ENCODE measurements around the gene PSG11.
"Not testable (repeated sequence)": the region's sequence is repeated elsewhere in the genome, so short reads cannot be mapped to it uniquely, and the experiment has no call there.

DNA sequence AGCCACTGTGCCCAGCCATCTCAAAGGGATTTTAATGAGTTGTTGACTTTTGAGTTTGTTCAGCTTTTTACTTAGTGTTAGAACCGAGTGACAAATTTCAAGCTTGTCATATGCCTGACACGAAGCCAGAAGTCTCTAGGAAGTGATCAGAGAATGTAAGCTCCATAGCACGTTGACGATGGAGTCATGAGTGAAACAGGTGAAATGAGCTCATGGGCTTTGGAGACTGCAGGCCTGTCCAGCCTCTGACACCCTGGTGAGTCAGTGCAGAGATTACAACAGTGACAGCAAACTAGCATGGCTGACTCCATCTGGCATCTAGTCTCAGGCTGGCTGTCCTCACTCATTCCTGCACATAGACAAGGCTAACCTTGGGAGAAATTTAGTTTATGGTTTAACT, 4.6 kb downstream of the PSG11 start:
- TF ChIP-seq, protein P1, sequence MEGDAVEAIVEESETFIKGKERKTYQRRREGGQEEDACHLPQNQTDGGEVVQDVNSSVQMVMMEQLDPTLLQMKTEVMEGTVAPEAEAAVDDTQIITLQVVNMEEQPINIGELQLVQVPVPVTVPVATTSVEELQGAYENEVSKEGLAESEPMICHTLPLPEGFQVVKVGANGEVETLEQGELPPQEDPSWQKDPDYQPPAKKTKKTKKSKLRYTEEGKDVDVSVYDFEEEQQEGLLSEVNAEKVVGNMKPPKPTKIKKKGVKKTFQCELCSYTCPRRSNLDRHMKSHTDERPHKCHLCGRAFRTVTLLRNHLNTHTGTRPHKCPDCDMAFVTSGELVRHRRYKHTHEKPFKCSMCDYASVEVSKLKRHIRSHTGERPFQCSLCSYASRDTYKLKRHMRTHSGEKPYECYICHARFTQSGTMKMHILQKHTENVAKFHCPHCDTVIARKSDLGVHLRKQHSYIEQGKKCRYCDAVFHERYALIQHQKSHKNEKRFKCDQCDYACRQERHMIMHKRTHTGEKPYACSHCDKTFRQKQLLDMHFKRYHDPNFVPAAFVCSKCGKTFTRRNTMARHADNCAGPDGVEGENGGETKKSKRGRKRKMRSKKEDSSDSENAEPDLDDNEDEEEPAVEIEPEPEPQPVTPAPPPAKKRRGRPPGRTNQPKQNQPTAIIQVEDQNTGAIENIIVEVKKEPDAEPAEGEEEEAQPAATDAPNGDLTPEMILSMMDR (IDR thresholded peaks at IDR 0.05 in 2 of 3, conservative IDR thresholded peaks at IDR 0.05 in 1 of 3; ENCODE audit: borderline replicate concordance in 1 of 3, insufficient read depth in 1 of 3, low read depth in 2 of 3, low read length in 2 of 3): not testable (repeated sequence)
- not testable (repeated sequence) for TF ChIP-seq RAD21 (IDR thresholded peaks at IDR 0.05; ENCODE audit: low read depth); EZH2phosphoT487 (IDR thresholded peaks at IDR 0.05; ENCODE audit: borderline replicate concordance); POLR2A (IDR thresholded peaks at IDR 0.05; ENCODE audit: borderline replicate concordance, extremely low read depth, insufficient read depth, insufficient read length); EGR1 (IDR thresholded peaks at IDR 0.05; ENCODE audit: low read depth); POLR2AphosphoS5 (IDR thresholded peaks at IDR 0.05; ENCODE audit: low read depth, low read length); SRF (IDR thresholded peaks at IDR 0.05; ENCODE audit: low read depth); ZNF274 (IDR thresholded peaks at IDR 0.05; ENCODE audit: low read depth, low read length); YY1 (IDR thresholded peaks at IDR 0.05; ENCODE audit: extremely low read depth, insufficient replicate concordance, low read depth, low read length); EZH2 (IDR thresholded peaks at IDR 0.05)
- TF ChIP-seq, protein P2, sequence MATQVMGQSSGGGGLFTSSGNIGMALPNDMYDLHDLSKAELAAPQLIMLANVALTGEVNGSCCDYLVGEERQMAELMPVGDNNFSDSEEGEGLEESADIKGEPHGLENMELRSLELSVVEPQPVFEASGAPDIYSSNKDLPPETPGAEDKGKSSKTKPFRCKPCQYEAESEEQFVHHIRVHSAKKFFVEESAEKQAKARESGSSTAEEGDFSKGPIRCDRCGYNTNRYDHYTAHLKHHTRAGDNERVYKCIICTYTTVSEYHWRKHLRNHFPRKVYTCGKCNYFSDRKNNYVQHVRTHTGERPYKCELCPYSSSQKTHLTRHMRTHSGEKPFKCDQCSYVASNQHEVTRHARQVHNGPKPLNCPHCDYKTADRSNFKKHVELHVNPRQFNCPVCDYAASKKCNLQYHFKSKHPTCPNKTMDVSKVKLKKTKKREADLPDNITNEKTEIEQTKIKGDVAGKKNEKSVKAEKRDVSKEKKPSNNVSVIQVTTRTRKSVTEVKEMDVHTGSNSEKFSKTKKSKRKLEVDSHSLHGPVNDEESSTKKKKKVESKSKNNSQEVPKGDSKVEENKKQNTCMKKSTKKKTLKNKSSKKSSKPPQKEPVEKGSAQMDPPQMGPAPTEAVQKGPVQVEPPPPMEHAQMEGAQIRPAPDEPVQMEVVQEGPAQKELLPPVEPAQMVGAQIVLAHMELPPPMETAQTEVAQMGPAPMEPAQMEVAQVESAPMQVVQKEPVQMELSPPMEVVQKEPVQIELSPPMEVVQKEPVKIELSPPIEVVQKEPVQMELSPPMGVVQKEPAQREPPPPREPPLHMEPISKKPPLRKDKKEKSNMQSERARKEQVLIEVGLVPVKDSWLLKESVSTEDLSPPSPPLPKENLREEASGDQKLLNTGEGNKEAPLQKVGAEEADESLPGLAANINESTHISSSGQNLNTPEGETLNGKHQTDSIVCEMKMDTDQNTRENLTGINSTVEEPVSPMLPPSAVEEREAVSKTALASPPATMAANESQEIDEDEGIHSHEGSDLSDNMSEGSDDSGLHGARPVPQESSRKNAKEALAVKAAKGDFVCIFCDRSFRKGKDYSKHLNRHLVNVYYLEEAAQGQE (IDR thresholded peaks at IDR 0.05; ENCODE audit: low read depth): not testable (repeated sequence)
- TF ChIP-seq, protein P3, sequence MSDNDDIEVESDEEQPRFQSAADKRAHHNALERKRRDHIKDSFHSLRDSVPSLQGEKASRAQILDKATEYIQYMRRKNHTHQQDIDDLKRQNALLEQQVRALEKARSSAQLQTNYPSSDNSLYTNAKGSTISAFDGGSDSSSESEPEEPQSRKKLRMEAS (IDR thresholded peaks at IDR 0.05): not testable (repeated sequence)
